Liver (tissue), 9 donors: ENCODE results near the gene ADPGK. TPM values are rescaled to one million over a fixed set of nuclear protein-coding genes. Genes with fewer than 3 reads are reported as not detected.

Experiments used
- DNase-seq: peaks from one replicate; pipeline ENCODE4 v3.0.0-alpha.2; 2017; ENCODE audit warnings: low spot score
- H3K27ac ChIP-seq, 2 donors: one replicate each; pipeline ENCODE4 v1.7.0; 2013; ENCODE audit warnings: inconsistent platforms in 2 of 2, low read length in 2 of 2, control low read depth in 1 of 2, low read depth in 1 of 2, mild to moderate bottlenecking in 1 of 2
- H3K27me3 ChIP-seq, 4 donors: one replicate each; pipeline versions ENCODE4 v1.6.1 to v1.7.0; 2013; ENCODE audit warnings: low read length in 3 of 4, inconsistent platforms in 1 of 4, mild to moderate bottlenecking in 1 of 4, moderate library complexity in 1 of 4; ENCODE audit not compliant: control insufficient read depth in 4 of 4, insufficient read depth in 4 of 4
- H3K36me3 ChIP-seq, 4 donors: one replicate each; pipeline versions ENCODE4 v1.6.1 to v1.7.0; 2013; ENCODE audit warnings: low read length in 3 of 4, mild to moderate bottlenecking in 3 of 4, low read depth in 1 of 4, moderate library complexity in 1 of 4; ENCODE audit not compliant: control insufficient read depth in 4 of 4, insufficient read depth in 3 of 4
- H3K4me1 ChIP-seq, 4 donors: one replicate each; pipeline versions ENCODE4 v1.6.1 to v1.7.0; 2013; ENCODE audit warnings: low read length in 3 of 4, mild to moderate bottlenecking in 3 of 4, moderate library complexity in 1 of 4; ENCODE audit not compliant: control insufficient read depth in 4 of 4, insufficient read depth in 4 of 4
- H3K4me3 ChIP-seq, 3 donors: one replicate each; pipeline versions ENCODE4 v1.6.1 to v1.7.0; 2013; ENCODE audit warnings: low read length in 3 of 3, control low read depth in 1 of 3, low read depth in 1 of 3, mild to moderate bottlenecking in 1 of 3
- H3K9ac ChIP-seq, 2 donors: one replicate each; pipeline ENCODE4 v1.7.0; 2013; ENCODE audit warnings: low read length in 2 of 2, mild to moderate bottlenecking in 2 of 2, moderate library complexity in 2 of 2, control low read depth in 1 of 2, low read depth in 1 of 2
- H3K9me3 ChIP-seq, 4 donors: one replicate each; pipeline versions ENCODE4 v1.6.1 to v1.7.0; 2013; ENCODE audit warnings: low read length in 3 of 4; ENCODE audit not compliant: control insufficient read depth in 4 of 4
- ATF3 ChIP-seq: IDR thresholded peaks from 2 replicates; pipeline ENCODE4 v1.6.1; 2016; ENCODE audit warnings: antibody characterized with exemption
- EGR1 ChIP-seq, 2 donors: IDR thresholded peaks; 2 replicates each; pipeline ENCODE4 v1.6.1; 2016 to 2018; ENCODE audit warnings: antibody characterized with exemption in 2 of 2, low read depth in 2 of 2
- FOXA1 ChIP-seq: IDR thresholded peaks from 2 replicates; pipeline ENCODE4 v1.6.1; 2016; ENCODE audit warnings: antibody characterized with exemption
- FOXA2 ChIP-seq: IDR thresholded peaks from 2 replicates; pipeline ENCODE4 v1.6.1; 2016; ENCODE audit warnings: antibody characterized with exemption
- GABPA ChIP-seq, 2 donors: IDR thresholded peaks in 1 of 2; conservative IDR thresholded peaks in 1 of 2; 2 replicates each; pipeline ENCODE4 v1.6.1; 2016; ENCODE audit warnings: antibody characterized with exemption in 2 of 2, mild to moderate bottlenecking in 1 of 2, moderate library complexity in 1 of 2
- HNF4A ChIP-seq, 2 donors: conservative IDR thresholded peaks; 2 replicates each; pipeline ENCODE4 v1.6.1; 2016; ENCODE audit warnings: antibody characterized with exemption in 2 of 2, mild to moderate bottlenecking in 2 of 2
- HNF4G ChIP-seq: IDR thresholded peaks from 2 replicates; pipeline ENCODE4 v1.6.1; 2016; ENCODE audit warnings: antibody characterized with exemption
- JUND ChIP-seq, 2 donors: IDR thresholded peaks; 2 replicates each; pipeline ENCODE4 v1.6.1; 2016; ENCODE audit warnings: antibody characterized with exemption in 2 of 2
- MAX ChIP-seq: IDR thresholded peaks from 2 replicates; pipeline ENCODE4 v1.6.1; 2016; ENCODE audit warnings: antibody characterized with exemption
- NR2F2 ChIP-seq: IDR thresholded peaks from 2 replicates; pipeline ENCODE4 v1.6.1; 2016; ENCODE audit warnings: antibody characterized with exemption
- RAD21 ChIP-seq, 2 donors: IDR thresholded peaks; 2 replicates each; pipeline ENCODE4 v1.6.1; 2016; ENCODE audit warnings: antibody characterized with exemption in 2 of 2, mild to moderate bottlenecking in 2 of 2
- REST ChIP-seq: IDR thresholded peaks from 2 replicates; pipeline ENCODE4 v1.6.1; 2016; ENCODE audit warnings: antibody characterized with exemption, mild to moderate bottlenecking
- RXRA ChIP-seq, 2 donors: IDR thresholded peaks; 2 replicates each; pipeline ENCODE4 v1.6.1; 2017 to 2018; ENCODE audit warnings: antibody characterized with exemption in 2 of 2, mild to moderate bottlenecking in 1 of 2
- TAF1 ChIP-seq: conservative IDR thresholded peaks from 2 replicates; pipeline ENCODE4 v1.6.1; 2016; ENCODE audit warnings: antibody characterized with exemption, mild to moderate bottlenecking
- ZBTB33 ChIP-seq: IDR thresholded peaks from 2 replicates; pipeline ENCODE4 v1.6.1; 2016; ENCODE audit warnings: antibody characterized with exemption
- WGBS: extraction: QIAGEN DNeasy Blood & Tissue Kit; methylation state at CpG from one replicate; pipeline ENCODE4 v1.1.7; 2013; 5-methylcytosine and 5-hydroxymethylcytosine counted together
- polyA plus RNA-seq, 2 donors: library from polyadenylated mRNA; stranded (reverse) in 1 of 2; unstranded in 1 of 2; fragments of 200-250 nt in 1 of 2; fragments of >200 nt in 1 of 2; fragmentation: Nextera tagmentation in 1 of 2; extraction: Ambion mirVana in 1 of 2; gene quantifications; one replicate each; pipeline versions ENCODE4 v1.2.1 to v1.2.3, GENCODE V29; 2013 to 2015
- total RNA-seq, 2 donors: library from RNA; depleted of rRNA; stranded (reverse); fragments of >200 nt; gene quantifications; one replicate each; pipeline ENCODE4 v1.2.3, GENCODE V29; 2014
- donor health status: healthy.
- donor health status: healthy.
- donor health status: healthy.
- donor health status: healthy.
- donor health status: healthy.

The ADPGK gene
- total and polyA plus RNA-seq, 4 donors = 12.2 to 35.5 (median 20.0) TPM

GRCh38 chr15:72725446-72725845 is 58.1 kb downstream of the ADPGK start:
- peaks cover 3 to 15% (median 7%) of the 10 kb centered on the region in 4 donors for H3K4me1 ChIP-seq
- no peak for DNase-seq
- H3K4me3 ChIP-seq = no peak overlapping the region
- H3K9me3 ChIP-seq = no peaks in the 10 kb centered on the region
- no peak overlapping the region for H3K27ac ChIP-seq
- 87% methylated on average over 3 of the region's 3 CpGs for WGBS
- no peaks in the 10 kb centered on the region for H3K27me3 ChIP-seq
- peaks cover 0 to 3% (median under 1%) of the 10 kb centered on the region in 4 donors for H3K36me3 ChIP-seq
- TF ChIP-seq ZBTB33 (no peak), TAF1 (no peak), FOXA2 (no peak), MAX (no peak), RXRA (IDR thresholded peaks at IDR 0.05) (no peak), RAD21 (IDR thresholded peaks at IDR 0.05) (no peak), GABPA (IDR thresholded peaks at IDR 0.05 in 1 of 2, conservative IDR thresholded peaks at IDR 0.05 in 1 of 2) (no peak), ATF3 (no peak), HNF4G (no peak), FOXA1 (no peak), JUND (IDR thresholded peaks at IDR 0.05) (no peak), REST (no peak), EGR1 (IDR thresholded peaks at IDR 0.05; ENCODE audit: low read depth in 2 of 2) (no peak), HNF4A (conservative IDR thresholded peaks at IDR 0.05) (no peak)
- H3K9ac ChIP-seq = no peak overlapping the region

- Histone ChIP-seq H3K36me3 (peaks cover 0 to 3% (median under 1%) of the 10 kb centered on the region in 4 donors), H3K4me1 (peaks cover 3 to 15% (median 7%) of the 10 kb centered on the region in 4 donors), H3K27me3 (no peaks in the 10 kb centered on the region), H3K27ac (no peak overlapping the region), H3K9ac (no peak overlapping the region), H3K4me3 (no peak overlapping the region), H3K9me3 (no peaks in the 10 kb centered on the region)
- 92% methylated on average over 1 of the region's 1 CpG for WGBS
- TF ChIP-seq TAF1 = no peak
- TF ChIP-seq NR2F2 = no peak
- DNase-seq = no peak
These were observed 59.5 kb downstream of the ADPGK start for GRCh38 chr15:72724028-72724427.
